Iris pigment epithelial cell (primary cell): ENCODE measurements around the gene MRPL43.

Source experiments
- DNase-seq: peaks from one replicate; pipeline ENCODE4 v3.0.0-alpha.2; 2011; ENCODE audit warnings: low read depth

Gene MRPL43

DNA sequence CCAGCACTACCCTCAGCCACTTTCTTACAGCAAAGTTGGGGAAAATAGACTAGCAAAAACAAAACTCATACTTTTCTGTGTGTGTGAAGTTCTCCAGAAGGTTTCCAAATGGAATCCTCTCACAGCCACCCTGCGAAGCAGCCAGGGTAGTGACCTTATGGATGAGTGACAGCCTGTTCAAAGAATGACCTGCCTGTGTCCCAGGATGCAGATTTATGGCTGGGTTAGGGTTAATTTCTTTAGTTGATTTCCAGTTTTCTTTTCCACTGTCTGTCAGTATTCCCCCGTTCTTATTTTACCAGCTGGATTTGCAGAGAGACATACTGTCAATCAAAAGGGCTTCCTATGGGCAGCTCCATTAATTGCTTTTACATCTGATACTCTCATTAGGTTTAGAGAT is 20.4 kb downstream of the MRPL43 start:
- no peak for DNase-seq

- DNase-seq, result no peak
These were observed 21.5 kb downstream of the MRPL43 start for GRCh38 chr10:100965820-100966219.

GRCh38 chr10:100963826-100964225 is 23.5 kb downstream of the MRPL43 start:
- no peak for DNase-seq

DNA sequence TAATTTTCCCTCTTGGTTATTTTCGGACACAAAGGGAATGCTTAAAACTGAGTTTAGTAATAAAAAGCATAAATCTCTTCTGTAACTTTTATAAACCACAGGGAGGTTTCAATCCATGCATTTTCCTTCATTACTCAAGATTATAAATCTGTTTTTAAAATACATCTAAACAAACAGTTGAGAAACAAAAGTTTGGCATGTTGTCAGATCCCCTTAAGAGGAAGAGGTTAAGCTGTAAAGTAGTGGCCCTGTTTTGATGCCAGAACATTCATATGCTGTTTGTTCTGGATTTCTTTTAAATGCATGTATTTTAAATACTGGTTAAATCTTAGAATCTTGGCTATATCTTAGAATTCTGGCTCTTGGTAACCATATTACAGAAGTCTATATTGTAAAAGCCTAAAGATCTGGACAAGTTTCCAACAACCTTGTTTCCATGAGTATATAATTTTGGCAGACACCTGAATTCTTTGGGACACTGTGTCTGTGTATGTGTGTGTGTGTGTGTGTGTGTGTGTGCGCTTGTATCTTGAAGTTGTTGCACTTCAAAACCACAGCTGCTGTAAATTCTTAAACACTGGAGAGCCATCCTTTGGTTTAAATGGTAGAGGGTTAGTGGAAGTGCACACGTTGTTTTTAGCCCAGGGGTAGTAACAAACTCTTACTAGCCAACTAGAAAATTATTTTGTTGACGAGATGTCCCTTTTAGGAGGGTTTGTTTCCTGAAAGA is 24.8 kb downstream of the MRPL43 start:
- peak; percentile 11 for DNase-seq

DNA sequence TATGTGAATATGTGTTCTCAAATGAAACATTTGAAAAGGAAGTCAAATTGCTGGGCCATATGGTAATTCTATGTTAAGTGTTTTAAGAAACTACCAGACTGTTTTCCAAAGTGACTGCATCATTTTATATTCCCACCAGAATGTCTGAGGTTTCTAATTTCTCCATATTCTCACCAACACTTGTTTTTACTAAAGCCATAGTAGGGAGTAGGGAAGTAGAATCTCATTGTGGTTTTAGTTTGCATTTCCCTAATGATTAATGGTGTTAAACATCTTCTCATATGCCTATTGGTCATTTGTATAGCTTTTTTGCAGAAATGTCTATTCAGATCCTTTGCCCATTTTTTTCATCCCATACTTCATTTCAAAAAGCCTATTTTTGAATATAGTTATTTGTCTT is 27.0 kb downstream of the MRPL43 start:
- DNase-seq, result no peak

GRCh38 chr10:100948916-100949315 is 38.4 kb downstream of the MRPL43 start:
- no peak for DNase-seq

GRCh38 chr10:100945754-100946153 is 41.5 kb downstream of the MRPL43 start:
- no peak for DNase-seq

DNA sequence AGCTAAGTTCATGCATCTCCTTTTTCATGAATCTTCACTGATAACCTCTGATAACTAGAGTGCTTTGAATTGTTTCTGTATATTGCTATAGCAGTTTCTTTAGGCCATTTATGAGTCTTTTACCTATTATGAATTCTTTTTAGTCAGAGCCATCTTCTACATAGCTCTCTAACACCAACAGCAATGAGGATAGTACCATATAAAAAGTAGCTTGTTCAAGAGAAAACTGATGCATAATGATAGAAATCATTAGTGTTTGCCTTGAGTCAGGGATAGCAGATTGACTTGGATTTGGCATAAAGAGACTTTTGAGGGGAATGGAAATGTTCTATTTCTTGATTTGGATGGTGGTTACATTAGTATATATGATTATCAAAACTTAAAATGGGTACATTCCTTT is 43.8 kb downstream of the MRPL43 start:
- no peak for DNase-seq

DNA sequence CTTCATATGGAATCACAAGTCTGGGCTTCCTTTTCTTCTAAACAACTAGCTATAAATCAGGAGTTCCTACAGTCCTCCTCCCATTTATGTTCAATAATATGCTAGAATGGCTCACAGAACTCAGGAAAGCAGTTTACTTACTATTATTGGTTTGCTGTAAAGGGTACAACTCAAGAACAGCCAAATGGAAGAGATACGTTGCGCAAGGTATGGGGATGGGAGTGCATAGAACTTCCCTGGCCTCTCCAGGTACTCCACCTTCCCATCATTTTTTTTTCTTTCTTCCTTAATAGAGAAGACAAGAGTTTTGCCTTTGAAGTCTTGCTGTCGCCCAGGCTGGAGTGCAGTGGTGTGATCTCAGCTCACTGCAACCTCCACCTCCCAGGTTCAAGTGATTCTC is 45.1 kb downstream of the MRPL43 start:
- no peak for DNase-seq

DNA sequence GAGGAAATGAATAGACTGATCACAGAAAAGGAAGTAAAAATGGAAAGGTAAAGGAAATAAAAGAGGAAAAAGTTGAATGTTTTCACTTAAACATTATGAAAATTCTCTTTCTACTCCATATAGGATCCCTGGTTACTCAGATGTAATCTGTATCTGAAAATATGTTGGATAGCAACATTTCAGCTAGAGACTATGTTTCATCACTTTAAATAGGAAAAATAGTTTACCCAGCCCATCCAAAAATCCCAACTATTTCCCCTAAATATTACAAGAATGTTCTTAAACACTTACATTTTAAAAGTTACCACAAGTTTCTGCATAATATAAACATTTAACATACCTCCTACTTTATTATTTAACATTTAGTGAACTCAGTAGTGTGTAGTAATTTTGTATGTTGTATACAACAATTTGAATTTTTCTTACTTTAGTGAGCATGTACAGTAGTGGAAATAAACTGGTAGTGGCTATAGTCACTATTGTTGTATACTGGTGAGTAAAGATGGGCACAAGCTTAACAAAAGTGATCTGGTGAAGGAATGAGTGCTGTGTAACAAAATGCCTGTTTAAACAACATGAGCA is 47.4 kb downstream of the MRPL43 start:
- peak; percentile 70 for DNase-seq
